HG02588 (cell line): ENCODE results near the gene GPR137.

Source experiments
- ATAC-seq: cut with Tn5 transposase; IDR thresholded peaks from one replicate; pipeline ENCODE4 v1.9.1; 2021; ENCODE audit warnings: mild to moderate bottlenecking, moderate library complexity; ENCODE audit not compliant: unreplicated experiment

The GPR137 gene

DNA sequence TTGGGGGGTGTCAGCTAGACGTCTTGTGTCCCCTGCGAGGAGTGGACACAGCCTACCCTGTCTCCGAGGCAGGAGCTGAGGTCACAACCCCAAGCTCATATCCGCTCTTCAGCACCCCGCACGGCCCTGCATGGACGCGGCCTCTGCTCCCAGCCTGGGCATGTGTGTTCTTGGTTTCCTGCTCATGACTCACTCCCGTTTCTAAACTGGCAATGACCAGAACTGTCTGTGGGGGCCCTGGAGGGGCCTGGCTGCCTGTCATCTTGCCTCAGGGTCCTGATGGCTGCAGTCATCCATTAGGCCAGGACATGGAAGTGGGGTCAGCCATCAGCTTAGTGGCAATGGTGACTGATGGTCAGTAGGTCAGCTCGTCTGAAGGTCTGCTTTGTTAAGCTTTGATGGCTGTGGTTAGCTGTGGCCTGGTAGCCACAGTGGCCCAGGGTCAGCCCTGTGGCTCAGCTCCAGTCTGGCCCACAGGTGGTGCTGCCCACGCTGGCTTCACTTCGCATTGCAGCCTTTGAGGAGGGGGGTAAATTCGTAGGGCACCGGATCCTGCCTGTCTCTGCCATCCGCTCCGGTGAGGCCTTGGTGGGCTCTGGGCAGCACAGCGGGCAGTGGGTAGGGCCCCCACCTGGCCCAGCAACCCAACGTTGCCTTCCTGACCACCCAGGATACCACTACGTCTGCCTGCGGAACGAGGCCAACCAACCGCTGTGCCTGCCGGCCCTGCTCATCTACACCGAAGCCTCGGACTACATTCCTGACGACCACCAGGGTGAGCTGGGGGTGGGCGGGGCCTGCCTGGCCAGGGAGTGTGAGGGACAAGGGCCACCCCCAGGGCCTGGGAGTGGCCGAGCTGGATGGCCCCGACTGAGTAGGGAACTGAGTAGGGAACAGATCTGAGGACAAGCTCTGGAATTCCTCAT lies 22.4 kb upstream of the GPR137 start:
- no peak for ATAC-seq

GRCh38 chr11:64263947-64264317 lies 21.7 kb upstream of the GPR137 start:
- no peak for ATAC-seq

GRCh38 chr11:64264371-64264852 lies 21.2 kb upstream of the GPR137 start:
- no peak for ATAC-seq

- ATAC-seq, result no peak
Observed at GRCh38 chr11:64265176-64266160, 20.2 kb upstream of the GPR137 start.

DNA sequence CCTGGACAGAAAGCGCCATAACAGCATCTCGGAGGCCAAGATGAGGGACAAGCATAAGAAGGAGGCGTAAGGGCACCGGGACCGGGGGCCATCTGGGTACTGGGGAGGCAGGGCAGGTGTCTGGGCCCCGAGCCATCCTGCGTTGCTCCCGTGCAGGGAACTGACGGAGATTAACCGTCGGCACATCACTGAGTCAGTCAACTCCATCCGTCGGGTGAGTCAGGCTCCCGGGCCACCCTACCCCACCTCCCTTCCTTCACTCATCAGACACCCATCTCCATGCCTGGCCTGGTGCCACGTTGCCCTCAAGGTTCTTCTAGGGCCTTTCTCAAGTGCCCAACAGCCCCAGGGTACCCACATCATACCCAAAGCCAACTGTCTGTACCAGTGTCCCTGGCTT lies 19.3 kb upstream of the GPR137 start:
- no peak for ATAC-seq

- ATAC-seq, result no peak
Observed at GRCh38 chr11:64267207-64267945, 18.3 kb upstream of the GPR137 start.

DNA sequence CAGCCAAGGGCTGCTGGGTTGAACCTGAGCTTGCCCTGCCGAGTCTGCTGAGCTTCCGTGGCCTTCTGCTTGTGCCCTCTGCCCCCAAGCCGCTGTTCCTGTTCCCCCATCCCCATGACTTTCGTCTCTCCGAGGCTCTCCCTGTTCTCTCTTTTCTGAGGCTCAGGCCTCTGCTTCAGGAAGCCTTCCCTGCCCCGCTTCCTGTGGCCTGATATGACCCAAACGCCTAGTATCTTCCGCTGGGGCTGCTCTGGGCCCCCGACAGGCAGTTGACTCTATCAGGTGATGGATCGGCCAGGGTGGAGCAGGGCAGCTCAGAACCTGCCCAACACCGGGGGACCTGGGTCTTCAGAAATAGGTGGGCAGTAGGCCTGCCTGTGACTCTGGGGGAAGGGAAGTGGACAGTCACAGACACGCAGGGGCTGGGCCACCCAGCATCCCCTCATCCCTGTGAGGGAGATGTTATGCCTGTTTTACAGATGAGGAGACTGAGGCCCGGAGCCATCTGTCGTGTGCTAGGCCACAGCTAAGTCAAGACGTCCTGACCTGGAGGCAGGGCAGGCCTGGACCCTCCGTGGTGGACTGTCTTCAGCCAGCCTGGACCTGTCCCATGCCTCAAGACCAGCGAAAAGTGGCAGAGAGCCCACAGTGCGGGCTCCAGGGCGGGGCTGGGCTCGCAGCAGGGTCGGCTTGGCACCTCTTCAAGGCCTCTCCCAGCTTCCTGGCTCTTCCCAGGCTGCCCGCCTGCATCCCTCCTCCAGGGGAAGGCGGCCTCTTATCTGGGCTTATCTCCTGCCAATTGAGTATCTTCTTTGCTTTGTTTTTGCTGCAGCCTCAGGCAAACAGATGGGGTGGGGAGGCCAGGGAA lies 17.4 kb upstream of the GPR137 start:
- no peak for ATAC-seq

DNA sequence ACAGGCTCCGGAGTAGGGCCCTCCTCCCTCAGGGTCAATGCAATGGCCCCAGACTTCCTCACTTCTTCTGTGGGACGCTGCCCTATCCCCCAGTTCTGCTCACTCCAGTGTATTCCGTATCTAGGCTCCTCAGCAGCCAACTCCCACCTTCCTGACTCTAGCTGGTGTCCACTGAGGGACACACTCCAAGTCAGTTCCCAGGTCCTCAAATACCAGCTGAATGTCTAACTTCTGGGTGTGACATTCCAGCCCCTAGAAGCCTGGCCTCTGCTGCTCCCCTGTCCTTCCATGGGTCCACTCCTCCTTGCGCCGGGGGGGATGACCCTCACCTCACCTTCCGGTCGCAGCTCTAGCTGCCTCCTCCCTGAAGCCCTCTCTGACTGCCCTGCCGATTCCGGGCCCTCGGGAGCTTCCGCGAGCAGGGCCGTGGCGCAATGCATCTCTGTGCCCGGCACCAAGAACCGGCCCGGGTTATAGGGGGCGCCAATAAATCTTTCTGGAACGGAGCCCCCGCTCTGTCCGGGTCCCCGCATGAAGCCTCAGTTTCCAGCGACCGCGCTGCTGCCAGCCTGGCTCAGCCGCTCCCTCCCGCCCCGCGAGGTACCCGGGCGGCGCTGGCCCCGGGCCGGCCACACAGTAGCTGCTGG lies 16.6 kb upstream of the GPR137 start:
- ATAC-seq, result peak; percentile 13

DNA sequence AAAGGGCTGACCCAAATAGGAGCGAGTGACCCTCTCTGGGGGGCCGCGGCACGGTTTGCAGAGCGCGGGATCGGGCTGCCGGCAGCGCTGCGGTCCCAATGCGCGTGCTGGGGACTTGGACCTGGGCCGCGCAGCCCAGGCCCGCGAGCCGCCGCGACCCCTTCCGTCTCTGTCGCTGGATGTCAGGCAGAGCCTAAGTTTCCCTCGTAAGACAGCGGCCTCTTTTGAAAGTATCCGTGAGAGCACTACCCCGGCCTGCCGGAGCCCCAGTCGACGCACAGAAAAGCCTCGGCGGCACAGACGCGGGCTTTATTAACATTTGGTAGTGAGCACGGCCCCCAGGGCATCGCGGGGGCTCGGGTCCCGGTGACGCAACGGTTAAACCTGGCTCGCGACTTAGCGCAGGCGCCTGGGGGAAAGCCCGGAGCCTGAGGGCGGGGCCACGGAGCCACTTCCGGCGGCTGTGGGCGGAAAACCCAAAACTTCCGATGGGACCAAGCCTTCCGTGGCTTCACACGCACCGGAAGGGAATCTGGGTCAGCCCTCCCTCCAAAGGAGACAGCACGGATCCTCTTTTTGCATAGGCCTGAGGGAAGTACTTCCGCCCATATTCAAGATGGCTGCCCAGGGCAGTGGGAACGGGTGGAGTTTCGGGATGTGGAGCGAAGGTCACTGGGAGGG lies 16.0 kb upstream of the GPR137 start:
- peak; percentile 62 for ATAC-seq

DNA sequence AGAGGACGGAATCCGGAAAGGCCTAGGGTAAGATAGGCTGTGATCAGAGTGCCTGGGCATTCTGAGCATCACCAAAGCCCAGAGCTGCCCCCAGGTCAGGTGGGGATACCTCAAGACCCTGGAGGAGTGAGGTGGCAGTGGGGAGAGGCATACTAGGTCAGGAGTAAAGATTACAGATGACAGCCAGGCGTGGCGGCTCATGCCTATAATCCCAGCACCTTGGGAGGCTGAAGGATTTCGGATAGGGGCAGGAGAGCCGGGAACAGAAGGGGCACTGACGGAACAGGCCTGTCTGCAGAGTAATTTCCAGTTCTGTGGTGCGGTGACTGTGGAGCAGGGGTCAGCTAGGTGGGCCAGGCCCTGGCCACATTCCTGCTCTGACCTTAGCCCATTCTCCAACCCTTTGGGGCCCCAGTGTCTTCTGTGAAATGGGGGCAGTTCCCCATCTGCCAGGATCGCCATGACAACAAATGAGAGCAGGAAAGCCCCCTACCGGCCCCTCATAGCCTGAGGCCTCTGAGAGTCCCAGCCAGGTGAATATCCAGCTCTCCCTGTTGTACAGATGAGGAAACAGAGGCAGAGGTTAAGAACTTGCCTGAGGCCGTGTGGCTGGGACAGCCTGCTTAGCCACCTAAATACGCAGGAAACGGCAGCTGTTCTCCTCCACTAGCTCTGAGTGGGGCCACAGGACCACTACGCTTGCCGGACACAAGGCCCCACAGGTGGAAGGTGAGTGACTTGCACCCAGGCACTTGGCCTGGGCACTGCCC lies 10.4 kb upstream of the GPR137 start:
- ATAC-seq, result no peak

- no peak for ATAC-seq
Observed at GRCh38 chr11:64275841-64276240, 9.8 kb upstream of the GPR137 start.

DNA sequence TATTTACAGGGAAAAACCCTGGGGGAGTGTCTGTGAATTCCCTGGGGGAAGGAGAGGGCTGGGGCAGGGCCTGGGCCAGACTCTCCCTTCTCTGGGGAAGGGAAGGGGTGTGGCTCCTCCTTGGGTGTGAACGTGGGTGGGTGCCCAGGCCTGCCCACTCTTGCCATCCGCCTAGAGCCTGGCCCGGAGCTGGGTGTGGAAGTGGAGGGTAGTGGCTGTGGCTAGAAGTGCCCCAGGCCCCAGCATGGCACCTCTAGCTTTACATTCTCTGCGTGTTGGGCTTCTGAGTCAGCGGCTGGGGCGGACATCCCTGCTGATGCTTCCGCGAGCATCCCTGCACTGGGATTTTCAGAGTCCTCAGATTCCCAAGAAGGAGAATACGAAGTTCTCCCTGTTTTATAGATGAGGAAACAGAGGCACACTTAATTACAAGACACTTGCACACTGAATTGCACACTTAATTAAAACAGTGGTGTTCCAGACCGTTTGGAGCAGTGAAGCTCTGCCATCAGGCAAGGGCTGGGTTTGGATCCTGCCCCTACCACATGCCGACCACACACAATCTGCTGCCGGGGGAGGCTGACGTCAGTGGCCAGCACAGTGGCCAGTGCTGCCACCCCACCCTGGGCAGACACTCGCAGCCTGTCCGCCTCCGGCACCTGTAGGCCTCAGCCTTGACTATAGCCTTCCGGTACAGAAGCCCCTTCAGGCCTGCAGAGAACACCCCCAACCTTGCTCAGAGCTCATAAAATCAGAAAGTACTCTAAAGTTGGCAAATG lies 8.8 kb upstream of the GPR137 start:
- no peak for ATAC-seq

DNA sequence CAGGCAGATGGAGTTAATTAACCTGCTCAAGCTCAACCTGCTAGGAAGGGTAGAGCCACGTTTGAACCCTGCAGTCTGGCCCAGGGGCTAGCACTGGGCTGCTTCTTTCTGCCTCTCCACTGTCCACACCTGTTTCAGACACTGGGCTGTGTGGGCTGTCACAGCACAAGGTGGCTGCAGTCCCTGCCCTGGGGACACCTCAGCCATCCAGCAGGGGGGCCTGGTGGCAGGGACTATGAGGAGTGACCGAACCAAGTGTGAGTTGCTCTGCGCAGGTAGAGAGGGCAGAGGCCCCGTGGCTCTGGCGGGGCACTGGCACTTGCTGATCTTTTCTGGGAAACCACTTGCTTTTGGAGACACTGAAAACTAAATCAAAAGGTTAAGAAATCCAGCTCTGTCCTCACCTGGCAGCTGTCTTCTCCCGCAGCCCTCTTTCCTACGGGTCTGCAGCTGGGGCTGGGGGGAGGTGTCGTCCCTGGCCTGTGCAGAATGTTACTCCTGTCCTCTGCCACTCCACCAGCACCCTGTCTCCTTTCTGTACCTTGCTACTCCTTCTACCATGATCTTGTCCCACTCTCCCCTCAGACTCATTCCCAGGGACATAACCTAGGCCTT lies 7.0 kb upstream of the GPR137 start:
- no peak for ATAC-seq

- no peak for ATAC-seq
Observed at GRCh38 chr11:64281957-64282770, 3.5 kb upstream of the GPR137 start.

DNA sequence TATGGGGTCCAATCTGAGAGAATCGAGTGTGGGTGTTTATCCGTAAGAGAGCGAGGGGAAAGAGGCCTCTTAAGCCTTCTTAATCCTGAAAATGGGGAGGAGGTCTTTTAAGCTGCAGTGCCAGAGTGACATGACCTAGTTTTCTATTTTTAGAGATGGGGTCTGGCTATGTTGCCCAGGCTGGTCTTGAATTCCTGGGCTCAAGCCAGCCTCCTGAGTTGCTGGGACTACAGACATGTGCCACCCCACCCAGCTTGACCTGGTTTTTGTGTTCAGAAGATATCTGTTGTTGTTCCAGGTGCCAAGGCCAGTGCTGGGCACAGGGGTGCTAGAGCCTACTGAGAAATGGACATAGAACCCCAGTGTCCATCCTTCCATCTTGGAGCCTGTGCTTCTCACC lies 2.6 kb upstream of the GPR137 start:
- ATAC-seq, result no peak
